Fibroblast of villous mesenchyme (primary cell): ENCODE results near the gene TINAG. TPM values are rescaled to one million over a fixed set of nuclear protein-coding genes. Genes with fewer than 3 reads are reported as not detected.

ENCODE experiments used
- DNase-seq: peaks from one replicate; pipeline ENCODE4 v3.0.0-alpha.2; 2010; ENCODE audit warnings: low read depth
- H3K4me3 ChIP-seq: 2 replicates; pipeline ENCODE4 v1.5.1; 2011; ENCODE audit warnings: low read depth, mild to moderate bottlenecking, low read length
- total RNA-seq: library from RNA; depleted of rRNA; stranded (reverse); fragments of >200 nt; gene quantifications from 2 replicates; pipeline ENCODE4 v1.2.3, GENCODE V29; 2012
- TF ChIP-seq, protein P1 (sequence below): IDR thresholded peaks from 2 replicates; pipeline ENCODE4 v1.5.1; 2012; ENCODE audit warnings: low read depth, mild to moderate bottlenecking, low read length; ENCODE audit not compliant: insufficient read depth

TINAG gene, protein sequence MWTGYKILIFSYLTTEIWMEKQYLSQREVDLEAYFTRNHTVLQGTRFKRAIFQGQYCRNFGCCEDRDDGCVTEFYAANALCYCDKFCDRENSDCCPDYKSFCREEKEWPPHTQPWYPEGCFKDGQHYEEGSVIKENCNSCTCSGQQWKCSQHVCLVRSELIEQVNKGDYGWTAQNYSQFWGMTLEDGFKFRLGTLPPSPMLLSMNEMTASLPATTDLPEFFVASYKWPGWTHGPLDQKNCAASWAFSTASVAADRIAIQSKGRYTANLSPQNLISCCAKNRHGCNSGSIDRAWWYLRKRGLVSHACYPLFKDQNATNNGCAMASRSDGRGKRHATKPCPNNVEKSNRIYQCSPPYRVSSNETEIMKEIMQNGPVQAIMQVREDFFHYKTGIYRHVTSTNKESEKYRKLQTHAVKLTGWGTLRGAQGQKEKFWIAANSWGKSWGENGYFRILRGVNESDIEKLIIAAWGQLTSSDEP
- total RNA-seq = not detected in 2 replicates

DNA sequence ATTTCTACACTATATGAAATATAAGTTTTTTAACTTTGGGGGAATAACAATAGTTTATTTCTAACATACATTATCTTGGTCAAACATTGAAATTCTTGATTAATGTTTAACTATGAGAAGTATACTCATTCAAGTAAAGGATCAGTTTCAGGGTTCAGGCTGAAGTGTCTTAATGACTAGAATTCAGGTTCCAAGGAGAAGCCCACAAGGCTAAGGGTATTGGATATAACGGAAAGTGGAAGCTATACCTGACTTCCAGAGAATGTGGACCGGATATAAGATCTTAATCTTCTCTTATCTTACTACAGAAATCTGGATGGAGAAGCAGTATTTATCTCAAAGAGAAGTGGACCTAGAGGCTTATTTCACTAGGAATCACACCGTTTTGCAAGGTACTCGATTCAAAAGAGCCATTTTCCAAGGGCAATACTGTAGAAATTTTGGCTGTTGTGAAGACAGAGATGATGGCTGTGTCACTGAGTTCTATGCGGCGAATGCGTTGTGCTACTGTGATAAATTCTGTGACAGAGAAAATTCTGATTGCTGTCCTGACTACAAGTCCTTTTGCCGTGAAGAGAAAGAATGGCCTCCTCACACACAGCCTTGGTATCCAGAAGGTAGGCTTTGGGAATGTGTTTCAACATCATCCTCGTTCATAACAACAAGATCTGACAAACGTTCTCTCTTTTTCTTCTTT, at the start of gene TINAG:
Gene TINAG, plus strand, starts transcription at position 153 of the 697 bp plus-strand sequence. Its CDS starts 110 bp downstream, at position 263.
- TF ChIP-seq, protein P1, sequence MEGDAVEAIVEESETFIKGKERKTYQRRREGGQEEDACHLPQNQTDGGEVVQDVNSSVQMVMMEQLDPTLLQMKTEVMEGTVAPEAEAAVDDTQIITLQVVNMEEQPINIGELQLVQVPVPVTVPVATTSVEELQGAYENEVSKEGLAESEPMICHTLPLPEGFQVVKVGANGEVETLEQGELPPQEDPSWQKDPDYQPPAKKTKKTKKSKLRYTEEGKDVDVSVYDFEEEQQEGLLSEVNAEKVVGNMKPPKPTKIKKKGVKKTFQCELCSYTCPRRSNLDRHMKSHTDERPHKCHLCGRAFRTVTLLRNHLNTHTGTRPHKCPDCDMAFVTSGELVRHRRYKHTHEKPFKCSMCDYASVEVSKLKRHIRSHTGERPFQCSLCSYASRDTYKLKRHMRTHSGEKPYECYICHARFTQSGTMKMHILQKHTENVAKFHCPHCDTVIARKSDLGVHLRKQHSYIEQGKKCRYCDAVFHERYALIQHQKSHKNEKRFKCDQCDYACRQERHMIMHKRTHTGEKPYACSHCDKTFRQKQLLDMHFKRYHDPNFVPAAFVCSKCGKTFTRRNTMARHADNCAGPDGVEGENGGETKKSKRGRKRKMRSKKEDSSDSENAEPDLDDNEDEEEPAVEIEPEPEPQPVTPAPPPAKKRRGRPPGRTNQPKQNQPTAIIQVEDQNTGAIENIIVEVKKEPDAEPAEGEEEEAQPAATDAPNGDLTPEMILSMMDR = no peak
- H3K4me3 ChIP-seq = no peak within 1 kb of the TSS
- no peak for DNase-seq

DNA sequence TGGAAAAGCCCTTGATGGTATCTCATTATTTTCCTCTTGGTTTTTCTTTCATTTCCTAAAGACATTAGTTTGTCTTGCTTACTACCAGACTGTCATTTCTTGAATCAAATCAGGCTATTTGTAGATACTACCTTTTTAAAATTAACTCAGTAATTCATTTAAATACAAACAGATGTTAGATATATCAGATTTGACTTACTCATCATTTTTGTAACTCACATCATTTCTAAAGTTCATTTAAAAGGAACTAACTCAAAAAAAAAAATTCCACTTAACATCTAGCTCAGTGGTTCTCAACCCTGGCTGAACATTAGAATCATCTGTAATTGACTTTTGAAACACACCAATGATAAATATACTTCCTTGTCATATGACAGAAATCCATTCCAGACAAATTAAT, 48.2 kb upstream of the TINAG start:
- DNase-seq = no peak
- TF ChIP-seq, protein P1 = no peak
- H3K4me3 ChIP-seq = no peak overlapping the region

DNA sequence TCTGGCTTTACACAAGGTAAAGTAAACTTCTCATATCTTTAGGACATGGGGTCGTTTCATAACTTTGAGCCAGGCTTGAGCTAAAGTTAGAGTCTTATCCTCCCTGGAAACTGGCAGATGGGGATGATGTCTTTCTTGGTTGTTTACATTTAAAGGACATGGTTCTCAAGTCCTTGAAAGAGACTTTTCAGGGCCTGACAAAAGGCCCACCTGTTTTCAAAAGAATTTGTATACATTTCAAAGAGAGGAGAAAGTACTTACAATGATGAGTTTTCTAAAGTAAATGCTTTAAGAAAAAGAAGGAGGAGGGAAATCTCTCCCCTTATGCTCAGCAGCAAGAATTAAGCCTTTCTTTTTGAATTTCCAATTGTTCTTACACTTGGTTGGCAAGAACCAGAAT, 45.7 kb upstream of the TINAG start:
- no peak for DNase-seq
- no peak overlapping the region for H3K4me3 ChIP-seq
- TF ChIP-seq, protein P1 = no peak

DNA sequence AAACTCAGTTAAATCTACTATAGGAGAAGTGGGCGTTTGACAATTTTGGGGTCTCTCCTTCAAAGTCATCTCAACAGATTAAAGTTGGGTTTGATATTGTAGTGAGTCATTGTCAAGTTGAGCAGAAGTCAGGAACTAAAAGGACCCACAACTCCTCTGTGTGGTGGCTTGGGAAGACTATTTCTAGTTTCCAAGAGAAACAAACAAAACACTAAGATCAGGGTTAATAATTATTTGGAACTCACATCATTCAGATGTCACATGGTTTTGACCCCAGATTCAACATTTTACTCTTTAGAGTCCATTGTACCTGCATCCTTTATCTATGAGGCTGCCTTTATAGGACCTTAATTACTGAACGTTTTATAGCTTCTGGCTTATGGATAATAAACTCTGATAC, 45.3 kb upstream of the TINAG start:
- TF ChIP-seq, protein P1 = no peak
- H3K4me3 ChIP-seq = no peak overlapping the region
- no peak for DNase-seq

DNA sequence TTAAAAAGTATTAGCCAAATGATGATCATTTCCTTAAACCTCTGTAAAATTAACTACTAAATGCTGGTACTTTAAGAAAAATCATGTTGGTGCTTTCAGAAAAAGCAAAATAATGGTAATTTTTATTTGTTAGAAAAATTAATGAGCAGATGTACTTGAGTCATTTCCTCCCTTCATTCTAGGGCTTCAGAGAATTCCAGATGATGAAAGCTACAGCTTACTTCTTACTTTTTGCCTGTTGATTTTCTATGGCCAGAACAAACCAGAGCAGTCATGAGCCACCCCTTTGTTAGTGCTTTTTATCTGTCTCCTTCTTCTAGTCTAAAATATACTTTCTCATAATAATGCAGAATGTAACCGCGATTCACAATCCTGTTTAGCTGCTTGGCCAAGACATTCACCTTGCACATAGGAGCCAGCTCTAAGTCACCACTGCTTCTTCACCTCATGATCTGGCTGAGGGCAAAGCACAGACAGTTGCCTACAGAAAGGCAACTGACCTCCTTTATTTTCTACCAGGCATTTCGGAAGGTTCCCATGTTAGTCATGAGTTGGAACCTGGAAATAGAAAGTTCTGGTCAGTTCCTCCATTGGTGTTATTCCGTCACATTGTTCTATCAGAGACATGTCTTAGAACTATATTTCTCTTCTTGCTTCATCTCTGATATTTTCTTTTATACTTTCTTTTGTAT, 43.5 kb upstream of the TINAG start:
- TF ChIP-seq, protein P1 = no peak
- DNase-seq = no peak
- H3K4me3 ChIP-seq = no peak overlapping the region

DNA sequence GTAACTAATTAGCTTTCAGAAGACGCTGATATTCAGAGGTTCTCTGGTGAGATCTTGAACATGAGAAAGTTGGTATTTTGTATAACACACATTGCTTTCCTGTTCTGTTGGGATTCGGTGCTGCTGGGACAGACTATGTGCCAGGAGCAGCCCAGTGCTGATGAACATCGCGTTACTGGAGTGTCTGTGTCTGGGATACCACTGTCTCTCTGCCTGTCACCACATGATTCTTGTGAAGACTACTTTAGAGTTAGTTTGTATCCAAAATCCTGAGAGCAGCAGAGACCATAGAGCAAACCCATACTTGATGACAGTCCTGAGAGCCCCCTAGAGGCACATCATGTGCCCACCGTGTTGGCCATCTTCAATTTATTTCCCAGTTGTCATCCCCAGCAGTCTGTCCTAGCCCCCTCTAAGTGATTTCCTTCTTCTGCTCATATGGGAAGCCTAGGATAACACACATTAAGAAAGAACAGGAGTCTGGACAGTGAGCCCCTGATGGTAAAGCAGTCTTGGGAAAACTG, 41.8 kb upstream of the TINAG start:
- no peak overlapping the region for H3K4me3 ChIP-seq
- TF ChIP-seq, protein P1 = no peak
- no peak for DNase-seq
